ENCODE data around the gene C1orf21.

Gene C1orf21

DNA sequence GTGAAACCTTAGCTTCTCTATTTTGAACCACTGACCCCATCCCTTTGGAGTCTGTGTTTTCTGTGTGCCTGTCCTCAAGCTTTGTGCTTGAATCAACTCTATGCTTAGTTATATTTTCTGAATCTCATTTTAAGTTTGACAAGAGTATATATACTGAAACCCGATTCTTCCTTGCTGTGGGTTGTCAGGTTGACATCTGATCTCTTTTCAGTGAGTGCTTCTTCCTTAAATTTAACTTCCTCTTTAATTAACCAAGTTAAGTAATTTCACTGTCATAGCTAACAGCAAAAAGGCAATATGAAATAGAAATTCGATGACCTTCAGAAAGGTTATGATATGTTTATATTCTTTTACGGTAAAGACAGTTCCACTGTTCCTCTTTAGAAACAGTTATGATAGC is 69.4 kb downstream of the C1orf21 start:
- no peak for DNase-seq

DNA sequence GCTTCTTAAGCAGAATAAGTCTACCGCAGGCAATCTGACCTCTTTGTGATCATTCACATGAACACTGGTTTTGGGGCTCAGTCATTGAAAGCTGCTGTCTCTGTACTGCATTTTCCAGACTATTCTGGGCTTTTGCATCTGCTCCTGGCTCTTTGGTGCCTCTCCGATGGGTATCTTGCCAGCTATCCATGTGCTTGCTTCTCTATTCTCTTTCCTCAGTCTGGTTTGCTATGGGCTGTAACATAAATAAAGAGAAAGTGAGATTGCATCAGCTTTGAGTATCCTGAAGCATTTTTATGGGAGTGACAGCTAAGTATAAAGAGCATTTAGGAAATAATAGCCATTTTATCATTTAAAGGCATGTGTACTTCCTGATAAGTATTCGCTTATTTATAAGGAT is 70.7 kb downstream of the C1orf21 start:
- DNase-seq: no peak

DNA sequence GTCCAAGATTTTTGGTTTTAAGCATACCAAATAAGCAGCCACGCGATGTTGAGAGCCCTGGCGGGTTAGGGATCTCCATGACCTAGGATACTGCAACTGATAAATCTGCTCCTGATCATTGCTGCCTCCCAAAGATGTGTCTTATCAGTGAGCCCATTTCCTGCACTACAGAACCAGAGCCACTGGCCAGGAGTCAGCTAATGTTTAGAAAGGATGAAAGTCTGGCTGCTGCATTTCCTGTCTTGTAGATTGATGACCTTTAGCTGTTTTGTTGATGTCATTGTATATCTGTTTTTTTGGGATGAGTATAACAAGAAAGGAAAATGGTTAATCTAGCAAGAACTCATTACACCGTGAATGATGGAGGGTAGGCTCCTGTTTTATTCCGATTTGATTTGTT is 74.5 kb downstream of the C1orf21 start:
- no peak for DNase-seq

DNA sequence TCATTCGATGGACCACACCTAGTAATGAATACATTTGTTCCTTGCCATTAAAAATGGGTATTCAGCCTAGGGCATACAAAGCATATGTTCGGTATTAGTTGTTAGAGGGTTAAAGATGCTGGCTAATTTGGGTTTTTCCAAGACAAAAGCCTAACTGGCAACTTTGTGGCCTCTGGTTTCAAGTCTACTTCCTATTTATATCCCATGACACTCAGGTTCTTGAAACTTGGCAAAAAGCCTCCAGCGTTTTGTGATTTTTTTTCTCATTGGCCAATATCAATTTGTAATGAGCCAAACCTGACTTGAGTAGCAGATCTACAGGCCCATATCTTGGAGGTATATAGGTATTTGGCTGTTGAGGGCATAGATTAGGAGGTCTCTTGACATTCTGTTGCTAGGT is 75.3 kb downstream of the C1orf21 start:
- DNase-seq: no peak

DNA sequence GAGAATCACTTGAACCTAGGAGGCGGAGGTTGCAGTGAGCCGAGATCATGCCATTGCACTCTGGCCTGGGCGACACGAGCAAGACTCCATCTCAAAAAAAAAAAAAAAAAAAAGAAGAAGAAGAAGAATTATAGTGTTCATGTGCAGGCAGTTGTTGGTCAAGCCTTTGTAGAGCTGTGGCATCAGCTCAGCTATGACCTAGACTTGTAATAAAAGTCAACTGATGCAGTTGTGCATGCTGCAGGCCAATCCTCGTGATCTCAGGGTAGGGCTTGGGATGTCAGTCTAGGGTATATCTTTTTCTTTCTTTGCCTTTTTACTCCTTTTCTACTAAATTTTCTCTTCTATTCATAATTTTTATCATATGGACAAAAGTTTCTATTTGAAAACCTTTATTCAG is 76.2 kb downstream of the C1orf21 start:
- DNase-seq: no peak

DNA sequence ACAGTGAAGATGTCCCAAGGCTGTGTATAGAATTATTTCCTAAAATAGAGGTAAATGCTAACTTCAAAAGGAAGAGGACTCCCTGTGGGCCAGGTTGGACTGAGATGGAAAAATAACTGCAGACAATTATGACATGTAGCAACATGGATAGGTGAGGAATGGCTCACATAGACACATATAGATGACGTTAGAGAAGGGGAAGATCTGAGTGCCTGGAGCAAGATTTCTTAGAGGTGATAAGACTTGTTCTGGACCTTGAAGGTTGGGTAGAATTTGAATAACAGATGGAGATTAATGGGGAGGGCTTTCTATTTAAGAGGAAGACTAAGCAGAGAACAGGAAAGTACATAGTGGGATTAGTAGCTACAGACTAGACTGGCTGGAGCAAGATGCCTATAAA is 76.9 kb downstream of the C1orf21 start:
- DNase-seq: no peak

DNA sequence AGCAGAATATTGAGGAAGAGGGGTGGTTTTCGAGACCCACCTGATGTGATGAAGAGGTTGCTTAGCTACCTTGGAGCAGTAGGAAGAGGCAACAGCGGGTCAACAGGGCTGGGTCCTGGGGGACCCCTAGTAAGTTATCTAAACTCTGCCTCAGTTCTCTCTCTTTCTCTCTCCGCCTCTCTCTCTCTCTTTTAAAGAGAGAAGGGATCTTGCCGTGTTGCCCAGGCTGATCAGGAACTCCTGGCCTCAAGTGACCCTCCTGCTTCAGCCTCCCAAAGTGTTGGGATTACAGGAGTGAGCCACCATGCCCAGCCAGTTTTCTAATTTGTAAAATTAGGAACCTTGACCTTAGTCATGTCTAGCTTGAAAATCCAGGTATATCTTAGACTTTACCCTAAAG is 77.9 kb downstream of the C1orf21 start:
- no peak for DNase-seq

DNA sequence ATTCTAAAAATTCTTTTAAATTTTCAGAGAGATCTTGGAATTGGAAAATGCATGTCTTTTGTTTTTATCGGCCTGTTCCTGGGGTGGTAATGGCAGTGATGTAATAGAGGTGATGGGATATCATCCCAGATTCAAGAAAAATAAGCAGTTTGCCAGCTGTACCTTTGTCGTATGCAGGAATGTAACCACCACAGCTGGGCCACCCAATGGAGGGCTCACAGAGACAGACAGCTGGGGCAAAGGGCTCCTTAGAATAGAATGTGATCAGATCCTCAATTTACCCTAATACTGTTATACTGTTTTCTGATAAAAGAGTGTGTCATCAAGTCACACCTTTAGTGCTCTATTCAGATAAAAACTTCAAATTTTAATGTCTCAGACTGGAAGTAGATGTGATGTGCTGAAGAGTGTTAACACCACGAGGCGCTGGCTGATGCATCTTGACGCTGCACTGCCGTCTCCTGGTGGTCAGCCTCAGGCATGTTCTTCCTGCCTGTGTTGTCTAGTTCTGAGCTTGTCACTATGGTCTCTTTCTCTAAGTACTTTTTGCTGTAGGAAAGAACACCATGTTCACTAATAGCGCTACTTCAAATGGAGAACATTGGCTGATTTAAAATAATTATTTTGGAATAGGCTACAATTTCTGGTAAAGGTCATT is 78.8 kb downstream of the C1orf21 start:
- DNase-seq: no peak

DNA sequence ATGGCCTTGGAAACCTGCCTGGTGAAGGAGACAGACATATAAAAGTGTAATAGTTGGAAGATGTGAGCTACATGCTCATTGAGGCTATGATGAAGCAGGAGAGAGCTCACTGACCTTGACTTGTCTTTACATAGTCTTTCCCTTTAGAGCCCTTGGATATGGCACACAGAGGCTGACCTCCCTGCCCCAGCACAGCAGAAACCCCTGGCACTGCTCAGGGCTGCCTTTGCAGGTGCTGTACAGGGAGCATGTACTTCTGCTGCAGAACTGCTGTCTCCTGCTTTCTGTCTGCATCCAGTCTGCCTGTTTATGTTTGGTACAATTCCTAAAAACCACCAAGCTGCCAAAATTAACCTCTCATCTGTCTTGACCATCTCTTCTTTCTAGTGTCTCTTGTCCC is 80.5 kb downstream of the C1orf21 start:
- DNase-seq: no peak

DNA sequence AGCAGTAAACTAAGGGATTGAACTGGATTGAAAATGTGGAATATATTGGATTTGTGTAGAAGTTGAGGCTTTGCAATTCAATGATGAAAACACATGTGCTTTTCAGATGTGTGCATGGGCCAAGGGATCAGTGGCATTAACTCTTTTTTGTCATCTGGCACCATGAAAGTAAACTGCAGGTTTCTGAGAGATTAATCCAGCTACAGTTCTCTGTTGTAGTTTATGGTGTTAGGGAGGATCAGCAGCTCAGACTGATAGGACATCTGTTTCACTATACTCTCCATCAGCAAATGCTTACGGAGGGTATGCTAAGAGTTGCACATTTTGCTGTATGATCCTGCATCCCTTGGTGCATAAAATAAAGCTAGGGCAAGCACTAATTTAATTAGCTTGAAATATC is 82.6 kb downstream of the C1orf21 start:
- DNase-seq: no peak

DNA sequence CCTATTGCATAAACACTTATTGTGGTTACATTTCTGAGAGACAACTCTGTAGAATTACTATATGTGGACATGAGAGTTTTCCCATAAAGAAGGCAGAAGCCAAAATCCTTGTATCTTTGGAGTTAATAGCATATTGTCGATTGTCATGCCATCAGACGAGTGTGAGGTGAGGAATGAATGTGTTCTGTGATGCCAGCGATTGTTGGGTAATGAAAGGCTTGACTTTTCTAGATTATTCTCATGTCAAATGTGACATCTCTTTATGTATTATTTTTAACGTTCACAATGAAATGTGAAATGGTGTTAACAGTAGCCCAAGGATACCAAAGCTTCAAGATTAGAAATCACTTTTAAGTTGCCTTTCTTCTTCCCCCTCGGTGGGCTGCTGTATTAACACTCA is 84.9 kb downstream of the C1orf21 start:
- DNase-seq: no peak

DNA sequence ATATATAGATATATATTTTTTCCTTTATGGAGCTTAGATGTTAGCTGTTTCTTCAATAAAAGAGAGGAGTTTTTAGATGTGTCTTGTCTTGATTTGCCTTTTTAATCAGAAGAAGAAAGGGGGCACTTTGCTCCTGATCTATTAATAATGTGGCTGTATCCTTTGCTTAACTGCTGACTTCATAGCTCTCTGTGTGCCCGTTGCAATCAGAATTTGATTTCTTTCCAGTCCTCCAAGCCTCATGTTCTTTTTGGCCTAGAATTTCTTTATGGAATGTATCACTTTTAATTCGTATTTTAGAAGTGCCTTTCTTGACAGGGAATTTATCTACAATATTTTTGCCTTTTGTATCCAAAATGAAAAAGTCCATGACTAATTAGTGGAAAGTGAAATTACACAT is 85.3 kb downstream of the C1orf21 start:
- no peak for DNase-seq

DNA sequence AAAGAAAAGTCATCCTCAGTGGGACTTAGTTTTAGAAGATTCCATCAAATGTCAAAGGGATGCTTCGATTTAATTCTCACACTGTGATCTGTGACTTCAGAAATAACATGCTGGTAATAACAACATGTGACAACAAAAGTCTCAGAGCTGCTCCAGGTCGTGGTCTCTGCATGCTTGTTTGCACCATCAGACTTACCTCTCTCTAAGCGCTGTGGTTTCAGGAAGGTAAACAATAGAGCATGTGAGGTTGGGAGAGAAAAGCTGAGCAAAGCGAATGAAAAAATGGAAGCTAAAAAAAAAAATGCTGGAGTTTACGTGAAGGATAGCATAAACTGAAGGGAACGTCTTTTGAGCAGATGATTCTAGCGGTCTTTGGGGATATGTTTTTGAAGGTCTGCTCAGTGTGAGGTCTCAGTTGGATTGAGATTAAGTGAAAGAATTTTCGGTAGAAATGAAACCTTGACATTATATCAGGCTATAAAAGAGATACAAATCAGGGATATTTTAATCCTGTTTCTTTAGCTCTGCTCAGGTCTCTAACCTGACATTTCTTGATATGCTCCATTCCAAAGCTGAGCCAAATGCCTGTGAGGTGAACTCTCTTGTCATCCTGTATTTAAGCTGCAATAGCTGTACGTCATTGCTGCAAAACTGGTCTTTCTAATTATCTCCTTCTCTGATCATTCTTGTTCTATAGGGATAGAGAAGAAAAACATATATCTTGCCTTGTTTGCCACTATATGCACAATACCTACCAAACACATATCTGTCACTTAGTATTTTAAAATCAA is 86.5 kb downstream of the C1orf21 start:
- DNase-seq: no peak

DNA sequence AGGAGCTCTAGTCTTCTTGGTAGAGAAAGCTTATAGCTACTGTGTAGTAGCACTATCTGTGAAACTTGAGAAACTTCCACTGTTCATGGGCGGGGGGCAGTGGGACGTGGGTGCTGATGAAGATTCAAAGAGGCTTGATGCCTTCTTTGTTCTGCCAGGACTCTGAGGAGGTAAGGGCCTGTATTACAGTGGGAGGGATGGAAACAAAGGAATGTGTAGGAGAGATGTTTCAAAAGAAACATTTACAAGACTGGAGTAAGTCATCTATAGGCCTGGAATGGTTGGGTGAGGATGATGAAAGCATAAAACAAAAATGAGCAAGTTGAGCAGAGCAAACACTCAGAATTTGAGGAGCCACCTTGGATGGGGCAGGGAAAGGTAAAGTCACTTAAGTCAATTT is 89.4 kb downstream of the C1orf21 start:
- DNase-seq: no peak

DNA sequence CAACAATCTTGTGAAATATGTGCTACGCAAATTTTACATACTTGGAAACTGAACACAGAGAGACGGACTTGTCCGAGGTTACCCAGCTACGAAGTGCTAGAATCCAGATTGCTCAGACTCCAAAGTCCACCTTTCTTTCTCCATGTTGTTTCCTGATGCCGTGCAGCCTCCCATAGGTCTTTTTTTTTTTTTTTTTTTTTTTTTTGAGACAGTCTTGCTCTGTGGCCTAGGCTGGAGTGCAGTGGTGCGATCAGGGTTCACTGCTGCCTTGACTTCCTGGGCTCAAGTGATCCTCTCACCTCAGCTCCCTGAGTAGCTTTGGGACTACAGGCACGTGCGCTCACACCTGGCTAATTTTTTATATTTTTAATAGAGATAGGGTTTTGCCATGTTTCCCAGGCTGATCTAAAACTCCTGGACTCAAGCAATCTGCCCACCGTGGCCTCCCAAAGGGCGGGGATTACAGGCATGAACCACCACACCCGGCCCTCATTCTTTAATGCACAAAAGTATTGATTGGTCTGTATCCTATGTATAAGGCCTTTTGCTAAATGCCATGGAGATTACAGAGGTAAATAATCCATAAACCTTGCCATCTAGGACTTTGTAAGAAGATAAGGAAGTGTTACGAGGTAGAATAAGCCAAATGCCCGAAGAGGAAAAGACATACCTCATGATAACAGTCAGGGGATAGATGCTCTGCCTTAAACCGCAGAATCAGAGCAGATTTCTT is 92.8 kb downstream of the C1orf21 start:
- DNase-seq: no peak

DNA sequence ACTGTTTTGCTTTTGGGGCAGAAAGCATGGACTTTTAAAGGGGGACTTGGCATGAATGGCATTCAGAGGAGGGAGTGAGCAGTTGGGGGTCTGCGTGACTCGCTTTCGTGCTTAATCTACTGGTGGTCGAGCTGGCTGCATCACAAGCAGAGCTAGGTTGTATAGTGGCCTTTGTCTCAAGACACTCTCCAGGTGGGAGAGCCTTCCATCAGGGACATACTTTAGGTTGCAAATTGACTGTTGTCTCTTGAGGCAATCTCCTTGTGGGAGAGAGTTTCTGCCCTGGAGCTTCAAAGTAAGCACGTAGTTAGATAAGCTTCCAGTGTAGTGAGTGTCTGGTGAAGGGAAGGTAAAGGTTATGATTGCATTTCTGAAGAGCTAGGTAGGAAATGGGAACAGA is 93.9 kb downstream of the C1orf21 start:
- DNase-seq: no peak

DNA sequence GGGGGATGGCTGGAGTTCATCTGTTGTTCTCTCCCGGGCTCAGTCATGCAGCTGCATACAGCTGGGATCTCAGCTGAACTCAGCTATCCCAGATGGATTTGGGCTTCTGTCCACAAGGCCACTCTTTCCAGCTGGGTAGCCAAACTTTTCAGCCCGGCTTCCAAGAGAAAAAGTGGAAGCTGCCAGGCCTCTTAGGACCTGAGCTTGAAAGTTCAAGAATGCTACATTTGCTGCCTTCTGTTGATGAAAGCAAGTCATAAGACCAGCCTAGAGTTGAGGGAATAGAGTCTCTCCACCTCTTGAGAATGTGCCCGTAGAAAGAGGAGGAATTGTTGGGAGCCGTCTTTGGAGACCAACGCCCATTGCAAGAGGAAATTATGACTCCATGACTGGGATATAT is 95.3 kb downstream of the C1orf21 start:
- no peak for DNase-seq

DNA sequence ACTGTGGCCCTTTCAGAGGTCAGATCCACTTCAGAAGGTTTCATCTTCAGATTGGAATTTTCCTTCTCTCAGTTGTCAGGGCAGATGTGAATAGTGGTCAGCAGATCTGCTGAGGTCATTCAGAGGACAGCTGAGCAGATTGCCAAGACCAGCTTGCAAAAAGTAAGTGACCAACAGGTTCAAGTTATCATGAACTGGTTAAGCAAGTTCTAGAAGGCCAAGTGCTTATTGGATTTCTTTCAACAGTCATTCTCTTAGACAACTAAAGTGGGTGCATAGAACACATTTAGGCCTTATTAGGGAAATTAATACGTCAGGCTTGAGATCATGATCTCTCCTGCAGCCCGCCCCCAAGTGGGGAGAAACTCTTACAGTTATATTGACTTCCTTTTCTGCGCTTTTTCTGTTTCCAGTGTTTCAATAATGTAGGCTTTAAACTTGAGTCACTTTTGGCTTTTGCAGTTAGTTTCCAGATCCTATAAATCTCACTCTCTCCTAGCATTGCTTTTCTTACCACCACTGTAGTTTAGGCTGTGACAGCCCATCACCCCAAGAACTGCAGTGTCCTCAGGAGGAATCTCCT is 96.4 kb downstream of the C1orf21 start:
- no peak for DNase-seq

DNA sequence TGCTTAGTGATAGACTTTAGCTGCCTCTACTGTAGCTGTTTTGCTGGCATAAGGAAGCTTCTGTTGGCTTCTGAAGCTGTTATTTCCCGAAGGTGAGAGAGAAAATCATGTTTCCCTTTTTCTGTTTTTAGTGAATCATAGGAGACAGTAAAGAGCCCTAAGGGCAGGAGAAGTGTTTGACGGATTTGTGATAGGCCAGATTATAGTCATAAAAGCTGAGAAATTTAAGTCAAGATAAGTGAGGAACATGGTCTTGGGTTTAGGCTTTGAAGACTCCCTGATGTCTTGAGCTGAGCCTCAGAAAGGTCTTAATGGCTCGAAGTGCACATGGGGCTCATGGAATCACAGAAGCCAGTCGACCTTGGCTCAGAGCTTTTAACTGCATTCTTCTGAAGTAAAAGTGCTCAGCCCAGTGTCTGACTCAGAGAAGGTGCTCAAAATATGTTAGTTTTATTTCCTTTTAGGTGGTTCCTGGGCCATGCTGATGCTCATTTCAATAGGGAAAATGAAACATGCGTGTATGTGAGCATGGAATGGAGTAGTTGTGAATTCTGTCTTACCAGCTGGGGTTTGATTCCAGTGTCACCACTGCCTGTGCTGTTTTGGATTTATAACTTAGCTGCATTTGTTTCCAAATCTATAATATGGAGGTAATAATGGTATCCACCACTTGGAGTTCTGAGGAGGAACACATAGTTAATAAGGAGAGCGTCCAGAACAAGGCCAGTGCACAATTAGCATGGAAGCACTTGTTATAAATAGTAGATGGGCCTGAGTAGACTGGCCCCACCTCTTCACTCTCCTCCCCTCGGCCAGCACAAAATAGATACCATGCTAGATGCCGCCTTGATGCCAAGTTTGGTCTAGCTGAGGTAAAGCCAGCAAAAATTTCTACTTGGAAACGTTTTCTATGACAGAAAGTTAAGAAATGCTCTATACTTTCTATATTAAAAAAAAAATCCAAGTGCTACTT is 99.2 kb downstream of the C1orf21 start:
- DNase-seq: no peak

DNA sequence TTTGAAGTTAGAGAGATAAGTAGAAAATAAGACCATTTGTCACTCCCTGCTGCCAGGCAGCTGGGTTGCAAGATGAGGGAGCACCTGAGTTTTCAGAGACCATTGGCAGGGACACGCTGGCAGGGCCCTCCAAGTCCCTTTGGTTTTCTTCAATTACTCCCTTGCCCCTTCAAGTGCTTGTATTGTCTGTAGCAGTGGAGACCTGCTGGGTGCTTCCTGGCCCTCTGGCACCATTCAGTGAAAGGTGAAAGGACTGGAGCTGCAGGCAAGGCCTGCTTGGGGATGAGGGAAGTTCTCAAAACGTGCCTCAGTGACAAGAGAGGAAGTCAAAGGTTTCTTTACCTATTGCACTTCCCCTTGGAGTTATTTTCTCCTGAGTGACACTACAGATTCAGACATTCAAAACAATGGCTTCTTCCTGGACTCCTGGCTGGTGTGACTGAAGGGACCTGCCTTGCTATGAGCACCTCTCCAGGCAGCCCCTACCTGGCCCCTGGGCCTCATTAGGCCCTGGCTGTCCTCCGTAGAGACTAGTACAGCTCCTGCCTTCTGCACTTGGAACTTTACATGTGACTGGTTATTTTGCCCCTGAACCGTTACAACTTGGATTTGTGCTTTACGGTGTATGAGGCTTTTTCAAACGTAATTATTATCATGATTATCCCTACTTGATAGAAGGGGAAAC is 100.1 kb downstream of the C1orf21 start:
- no peak for DNase-seq

DNA sequence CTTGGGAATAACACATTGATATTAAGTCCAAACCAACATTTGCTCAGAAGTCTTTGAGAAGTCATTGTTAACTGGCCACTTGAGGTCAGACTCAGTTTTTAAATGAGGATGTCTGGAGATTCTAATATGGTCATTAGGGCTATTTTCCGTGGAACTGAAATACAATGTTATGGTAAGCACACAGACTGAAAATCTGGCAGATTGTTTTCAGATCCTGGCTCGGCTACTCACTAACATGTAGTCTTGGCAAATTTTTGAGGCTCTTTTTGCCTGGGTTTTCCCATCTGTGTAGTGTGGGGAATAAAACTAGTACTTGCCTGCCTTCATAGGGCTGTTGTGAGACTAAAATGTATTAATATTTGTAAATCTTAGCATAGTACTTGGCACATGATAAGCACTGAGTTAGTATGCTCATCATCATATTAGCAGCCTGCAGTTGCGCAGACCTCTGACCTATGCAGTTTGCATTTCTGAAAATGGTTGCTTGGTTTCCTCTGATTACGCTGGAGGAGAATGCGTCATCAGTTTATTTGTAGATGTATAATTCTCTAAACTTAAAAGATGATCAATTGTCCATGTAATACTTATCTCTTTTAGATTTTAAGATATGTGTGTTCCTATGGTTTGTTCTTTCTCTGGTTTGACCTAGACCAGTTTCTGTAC is 100.8 kb downstream of the C1orf21 start:
- no peak for DNase-seq

All from stimulated activated CD4-positive, alpha-beta T cell treated with anti-CD3 and anti-CD28 coated beads, Interleukin-2, amount 100 ng/mL, for 48 hours (primary cell).